Measurements from ENCODE around the gene MTERF4.
"Not testable (repeated sequence)": the region's sequence is repeated elsewhere in the genome, so short reads cannot be mapped to it uniquely, and the experiment has no call there.

The MTERF4 gene

GRCh38 chr2:241110607-241111439 is 8.7 kb upstream of the MTERF4 start:
- TF ChIP-seq CTCF (IDR thresholded peaks at IDR 0.05; ENCODE audit: low read depth, low read length): no peak
- H3K4me3 ChIP-seq (ENCODE audit: low read depth, low read length): no peak overlapping the region

GRCh38 chr2:241110089-241110606 is 8.1 kb upstream of the MTERF4 start:
- H3K4me3 ChIP-seq (ENCODE audit: low read depth, low read length): no peak overlapping the region
- no peak for TF ChIP-seq CTCF (IDR thresholded peaks at IDR 0.05; ENCODE audit: low read depth, low read length)

- H3K4me3 ChIP-seq (ENCODE audit: low read depth, low read length): no peak overlapping the region
- no peak for TF ChIP-seq CTCF (IDR thresholded peaks at IDR 0.05; ENCODE audit: low read depth, low read length)
Observed at GRCh38 chr2:241109210-241110088, 7.4 kb upstream of the MTERF4 start.

GRCh38 chr2:241108271-241109209 is 6.5 kb upstream of the MTERF4 start:
- H3K4me3 ChIP-seq (ENCODE audit: low read depth, low read length): no peak overlapping the region
- TF ChIP-seq CTCF (IDR thresholded peaks at IDR 0.05; ENCODE audit: low read depth, low read length): no peak

GRCh38 chr2:241107031-241107783 is 5.1 kb upstream of the MTERF4 start:
- H3K4me3 ChIP-seq (ENCODE audit: low read depth, low read length): no peak overlapping the region
- TF ChIP-seq CTCF (IDR thresholded peaks at IDR 0.05; ENCODE audit: low read depth, low read length): no peak

GRCh38 chr2:241105641-241106040 is 3.6 kb upstream of the MTERF4 start:
- TF ChIP-seq CTCF (IDR thresholded peaks at IDR 0.05; ENCODE audit: low read depth, low read length): no peak
- H3K4me3 ChIP-seq (ENCODE audit: low read depth, low read length): no peak overlapping the region

GRCh38 chr2:241104611-241105010 is 2.5 kb upstream of the MTERF4 start:
- not testable (repeated sequence) for H3K4me3 ChIP-seq (ENCODE audit: low read depth, low read length)
